DOHH2 (cell line): ENCODE data around the gene NDUFV2.

Experiments used
- H3F3A ChIP-seq: fragments of 200-600 bp; sonication (generic), shearing (Covaris generic); 2 replicates; pipeline ENCODE4 v1.6.0; 2016; ENCODE audit warnings: antibody characterized with exemption, mild to moderate bottlenecking; ENCODE audit not compliant: control insufficient read depth, insufficient read depth
- H3K27ac ChIP-seq: fragments of 200-600 bp; sonication (generic); 2 replicates; pipeline ENCODE4 v1.5.1; 2014; ENCODE audit warnings: low read depth, mild to moderate bottlenecking, low read length, moderate library complexity
- H3K27me3 ChIP-seq: fragments of 200-600 bp; sonication (generic); 2 replicates; pipeline ENCODE4 v1.6.1; 2014; ENCODE audit warnings: mild to moderate bottlenecking, low read length, mixed read lengths; ENCODE audit not compliant: control insufficient read depth
- H3K36me3 ChIP-seq: fragments of 200-600 bp; sonication (generic); 2 replicates; pipeline ENCODE4 v1.6.1; 2014; ENCODE audit warnings: mild to moderate bottlenecking, low read length, moderate library complexity, mixed read lengths; ENCODE audit not compliant: control insufficient read depth
- H3K4me1 ChIP-seq: fragments of 200-600 bp; sonication (generic); 2 replicates; pipeline ENCODE4 v1.6.1; 2014; ENCODE audit warnings: mild to moderate bottlenecking, low read length, mixed read lengths; ENCODE audit not compliant: control insufficient read depth
- H3K4me2 ChIP-seq: fragments of 200-600 bp; sonication (generic); 2 replicates; pipeline ENCODE4 v1.6.0; 2014; ENCODE audit warnings: mild to moderate bottlenecking, low read length, moderate library complexity
- H3K4me3 ChIP-seq: fragments of 200-600 bp; sonication (generic); 2 replicates; pipeline ENCODE4 v1.5.1; 2014; ENCODE audit warnings: mild to moderate bottlenecking, low read length, mixed read lengths
- H3K79me2 ChIP-seq: fragments of 200-600 bp; sonication (generic); 2 replicates; pipeline ENCODE4 v1.6.1; 2014; ENCODE audit warnings: mild to moderate bottlenecking, low read length, mixed read lengths; ENCODE audit not compliant: control insufficient read depth
- H3K9me2 ChIP-seq: fragments of 200-600 bp; sonication (generic); replicated peaks from 2 replicates; pipeline ENCODE4 v1.6.1; 2014; ENCODE audit warnings: mild to moderate bottlenecking, low read length, mixed read lengths; ENCODE audit not compliant: control insufficient read depth
- H3K9me3 ChIP-seq: fragments of 200-600 bp; sonication (generic); 2 replicates; pipeline ENCODE4 v1.6.1; 2014; ENCODE audit warnings: antibody characterized with exemption, low read length, mixed read lengths; ENCODE audit not compliant: control insufficient read depth, insufficient read depth
- H4K20me1 ChIP-seq: fragments of 200-600 bp; sonication (generic); 2 replicates; pipeline ENCODE4 v1.6.0; 2014; ENCODE audit warnings: low read depth, mild to moderate bottlenecking, antibody characterized with exemption, low read length, moderate library complexity; ENCODE audit not compliant: control insufficient read depth, insufficient read depth
- CTCF ChIP-seq: fragments of 200-600 bp; sonication (generic); IDR thresholded peaks from one replicate; pipeline ENCODE4 v1.5.1; 2014; ENCODE audit warnings: antibody characterized with exemption, mild to moderate bottlenecking, low read depth, low read length; ENCODE audit not compliant: poor library complexity, severe bottlenecking
- EZH2phosphoT487 ChIP-seq: fragments of 200-600 bp; sonication (generic); IDR thresholded peaks from 2 replicates; pipeline ENCODE4 v1.6.1; 2017; ENCODE audit warnings: borderline replicate concordance, mild to moderate bottlenecking, antibody characterized with exemption, low read length, moderate library complexity, mixed read lengths

NDUFV2 gene

GRCh38 chr18:9130806-9131205 lies 28.3 kb downstream of the NDUFV2 start:
- Histone ChIP-seq H3K4me3 (no peak overlapping the region), H3K27me3 (no peaks in the 10 kb centered on the region), H3K9me3 (no peaks in the 10 kb centered on the region), H3K36me3 (peaks cover 98% of the 10 kb centered on the region), H3K9me2 (no peaks in the 10 kb centered on the region), H3K27ac (no peak overlapping the region), H3K4me2 (no peak overlapping the region), H4K20me1 (no peaks in the 10 kb centered on the region), H3K79me2 (peaks cover 21% of the 10 kb centered on the region), H3K4me1 (peaks cover 21% of the 10 kb centered on the region), H3F3A (peaks cover 44% of the 10 kb centered on the region)
- no peak for TF ChIP-seq CTCF
- no peak for TF ChIP-seq EZH2phosphoT487

DNA sequence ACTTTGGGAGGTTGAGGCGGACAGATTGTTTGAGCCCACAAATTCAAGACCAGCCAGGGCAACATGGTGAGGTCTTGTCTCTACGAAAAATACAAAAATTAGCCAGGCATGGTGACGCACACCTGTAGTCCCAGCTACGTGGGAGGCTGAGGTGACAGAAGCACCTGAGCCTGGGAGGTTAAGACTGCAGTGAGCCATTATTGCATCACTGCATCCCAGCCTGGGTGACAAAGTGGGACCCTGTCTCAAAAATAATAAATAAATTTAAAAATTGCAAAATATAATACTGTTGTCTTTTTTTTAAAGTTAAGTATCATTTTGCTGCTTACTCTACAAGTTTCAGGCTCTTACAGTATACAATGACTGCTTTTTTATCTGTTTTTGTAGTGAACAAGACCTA lies 30.1 kb downstream of the NDUFV2 start:
- Histone ChIP-seq H3K4me1 (peaks cover 22% of the 10 kb centered on the region), H3K36me3 (peaks cover 83% of the 10 kb centered on the region), H3K9me3 (no peaks in the 10 kb centered on the region), H3K27ac (no peak overlapping the region), H3K4me3 (no peak overlapping the region), H3K9me2 (no peaks in the 10 kb centered on the region), H3K27me3 (no peaks in the 10 kb centered on the region), H4K20me1 (no peaks in the 10 kb centered on the region), H3K4me2 (no peak overlapping the region), H3F3A (peaks cover 52% of the 10 kb centered on the region), H3K79me2 (peaks cover 17% of the 10 kb centered on the region)
- TF ChIP-seq EZH2phosphoT487 (no peak), CTCF (no peak)

- Histone ChIP-seq H3K4me2 (no peak overlapping the region), H3K9me2 (no peaks in the 10 kb centered on the region), H3K36me3 (peaks cover 81% of the 10 kb centered on the region), H3K9me3 (no peaks in the 10 kb centered on the region), H3F3A (peaks cover 56% of the 10 kb centered on the region), H3K4me3 (no peak overlapping the region), H3K27ac (no peak overlapping the region), H3K79me2 (peaks cover 23% of the 10 kb centered on the region), H3K4me1 (peaks cover 24% of the 10 kb centered on the region), H3K27me3 (no peaks in the 10 kb centered on the region), H4K20me1 (0 out of 2 replicates have a peak, but pooled peaks cover 3% of the 10 kb centered on the region)
- TF ChIP-seq EZH2phosphoT487, result no peak
- no peak for TF ChIP-seq CTCF
These were observed 30.7 kb downstream of the NDUFV2 start for GRCh38 chr18:9133225-9133624.
